SU-DHL-6 (cell line): ENCODE data around the gene UBA5.

Source experiments
- H2AFZ ChIP-seq: fragments of 200-600 bp; sonication (generic); 2 replicates; pipeline ENCODE4 v1.6.1; 2014; ENCODE audit warnings: low read depth, mild to moderate bottlenecking, moderate library complexity, mixed read lengths, antibody characterized with exemption, low read length; ENCODE audit not compliant: severe bottlenecking
- H3F3A ChIP-seq: fragments of 200-600 bp; shearing (Covaris generic); 2 replicates; pipeline ENCODE4 v1.6.0; 2016; ENCODE audit warnings: antibody characterized with exemption, mild to moderate bottlenecking; ENCODE audit not compliant: insufficient read depth
- H3K27ac ChIP-seq: fragments of 200-600 bp; sonication (generic); 2 replicates; pipeline ENCODE4 v1.5.1; 2016; ENCODE audit warnings: low read depth, mild to moderate bottlenecking, low read length, moderate library complexity, mixed read lengths
- H3K27me3 ChIP-seq: fragments of 200-600 bp; sonication (generic), shearing (Covaris generic); 2 replicates; pipeline ENCODE4 v1.6.0; 2014; ENCODE audit warnings: mild to moderate bottlenecking, low read length
- H3K36me3 ChIP-seq: fragments of 200-600 bp; sonication (generic); 2 replicates; pipeline ENCODE4 v1.6.1; 2014; ENCODE audit warnings: mild to moderate bottlenecking, low read length, mixed read lengths
- H3K4me2 ChIP-seq: fragments of 300-600, 200-600 bp; shearing (Covaris generic), sonication (generic); 2 replicates; pipeline ENCODE4 v1.6.0; 2014; ENCODE audit warnings: low read length, low read depth, mild to moderate bottlenecking; ENCODE audit not compliant: poor library complexity, severe bottlenecking
- H3K4me3 ChIP-seq: fragments of 200-600 bp; sonication (generic); 2 replicates; pipeline ENCODE4 v1.5.1; 2014; ENCODE audit warnings: antibody characterized with exemption, low read length, mild to moderate bottlenecking, mixed read lengths; ENCODE audit not compliant: insufficient read depth, poor library complexity, severe bottlenecking
- H3K79me2 ChIP-seq: fragments of 200-600 bp; sonication (generic); 2 replicates; pipeline ENCODE4 v1.6.1; 2014; ENCODE audit warnings: mild to moderate bottlenecking, low read length, moderate library complexity; ENCODE audit not compliant: insufficient read depth
- H3K9ac ChIP-seq: fragments of 200-600 bp; sonication (generic); 2 replicates; pipeline ENCODE4 v1.7.0; 2014; ENCODE audit warnings: mild to moderate bottlenecking, low read length
- H3K9me2 ChIP-seq: fragments of 200-600 bp; sonication (generic); replicated peaks from 2 replicates; pipeline ENCODE4 v1.6.1; 2014; ENCODE audit warnings: low read length; ENCODE audit not compliant: insufficient read depth
- H3K9me3 ChIP-seq: fragments of 200-600 bp; sonication (generic); 2 replicates; pipeline ENCODE4 v1.6.1; 2014; ENCODE audit warnings: low read length, mixed read lengths; ENCODE audit not compliant: insufficient read depth
- H4K20me1 ChIP-seq: fragments of 200-600 bp; sonication (generic); 2 replicates; pipeline ENCODE4 v1.6.1; 2014; ENCODE audit warnings: low read depth, mild to moderate bottlenecking, antibody characterized with exemption, low read length, moderate library complexity, mixed read lengths
- EZH2phosphoT487 ChIP-seq: fragments of 200-600 bp; sonication (generic), shearing (Covaris generic); conservative IDR thresholded peaks from 2 replicates; pipeline ENCODE4 v1.6.1; 2018; ENCODE audit warnings: mild to moderate bottlenecking, antibody characterized with exemption, low read length, moderate library complexity, mixed read lengths
- TF ChIP-seq, protein P1 (sequence below): fragments of 200-600 bp; sonication (generic); IDR thresholded peaks from one replicate; pipeline ENCODE4 v1.5.1; 2017; ENCODE audit warnings: antibody characterized with exemption, mild to moderate bottlenecking, low read length, moderate library complexity; ENCODE audit not compliant: insufficient read depth, poor library complexity, severe bottlenecking

Gene UBA5

DNA sequence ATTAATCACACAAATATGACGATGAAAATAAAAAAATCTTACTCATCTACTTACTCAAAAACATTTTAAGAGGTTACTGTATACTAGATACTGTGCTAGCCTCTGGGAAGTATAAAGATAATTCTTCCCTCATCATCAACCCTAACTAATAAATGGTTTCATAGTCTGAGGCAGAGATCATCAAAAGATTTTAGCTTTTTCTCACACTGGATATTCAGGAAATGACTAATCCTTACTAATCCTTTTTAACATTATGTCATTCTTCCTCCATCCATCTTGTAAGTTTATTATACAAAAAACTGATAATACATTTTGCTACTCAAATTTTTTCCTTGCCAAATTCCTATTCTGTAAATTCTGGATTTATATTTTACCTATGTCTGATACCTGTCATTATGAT lies 30.2 kb upstream of the UBA5 start:
- H3K9me3 ChIP-seq, result no peaks in the 10 kb centered on the region
- H3K9me2 ChIP-seq, result no peaks in the 10 kb centered on the region
- H3K9ac ChIP-seq, result no peak overlapping the region
- TF ChIP-seq, protein P1, sequence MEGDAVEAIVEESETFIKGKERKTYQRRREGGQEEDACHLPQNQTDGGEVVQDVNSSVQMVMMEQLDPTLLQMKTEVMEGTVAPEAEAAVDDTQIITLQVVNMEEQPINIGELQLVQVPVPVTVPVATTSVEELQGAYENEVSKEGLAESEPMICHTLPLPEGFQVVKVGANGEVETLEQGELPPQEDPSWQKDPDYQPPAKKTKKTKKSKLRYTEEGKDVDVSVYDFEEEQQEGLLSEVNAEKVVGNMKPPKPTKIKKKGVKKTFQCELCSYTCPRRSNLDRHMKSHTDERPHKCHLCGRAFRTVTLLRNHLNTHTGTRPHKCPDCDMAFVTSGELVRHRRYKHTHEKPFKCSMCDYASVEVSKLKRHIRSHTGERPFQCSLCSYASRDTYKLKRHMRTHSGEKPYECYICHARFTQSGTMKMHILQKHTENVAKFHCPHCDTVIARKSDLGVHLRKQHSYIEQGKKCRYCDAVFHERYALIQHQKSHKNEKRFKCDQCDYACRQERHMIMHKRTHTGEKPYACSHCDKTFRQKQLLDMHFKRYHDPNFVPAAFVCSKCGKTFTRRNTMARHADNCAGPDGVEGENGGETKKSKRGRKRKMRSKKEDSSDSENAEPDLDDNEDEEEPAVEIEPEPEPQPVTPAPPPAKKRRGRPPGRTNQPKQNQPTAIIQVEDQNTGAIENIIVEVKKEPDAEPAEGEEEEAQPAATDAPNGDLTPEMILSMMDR, result no peak
- TF ChIP-seq EZH2phosphoT487, result no peak
- H3K4me3 ChIP-seq, result no peak overlapping the region
- no peaks in the 10 kb centered on the region for H3K36me3 ChIP-seq
- no peaks in the 10 kb centered on the region for H4K20me1 ChIP-seq
- H3K79me2 ChIP-seq, result no peaks in the 10 kb centered on the region
- H3K27ac ChIP-seq, result no peak overlapping the region
- no peaks in the 10 kb centered on the region for H3F3A ChIP-seq
- no peaks in the 10 kb centered on the region for H3K27me3 ChIP-seq
- no peak overlapping the region for H3K4me2 ChIP-seq
- H2AFZ ChIP-seq, result no peak overlapping the region

- H3K4me3 ChIP-seq, result no peak overlapping the region
- H2AFZ ChIP-seq, result no peak overlapping the region
- no peaks in the 10 kb centered on the region for H3F3A ChIP-seq
- H3K27ac ChIP-seq, result no peak overlapping the region
- no peaks in the 10 kb centered on the region for H4K20me1 ChIP-seq
- no peak for TF ChIP-seq EZH2phosphoT487
- H3K27me3 ChIP-seq, result no peaks in the 10 kb centered on the region
- no peaks in the 10 kb centered on the region for H3K36me3 ChIP-seq
- H3K9me3 ChIP-seq, result no peaks in the 10 kb centered on the region
- no peaks in the 10 kb centered on the region for H3K9me2 ChIP-seq
- no peak overlapping the region for H3K4me2 ChIP-seq
- no peaks in the 10 kb centered on the region for H3K79me2 ChIP-seq
- no peak overlapping the region for H3K9ac ChIP-seq
Measured at GRCh38 chr3:132630612-132631011, 29.5 kb upstream of the UBA5 start.

GRCh38 chr3:132635052-132635451 lies 25.1 kb upstream of the UBA5 start:
- TF ChIP-seq EZH2phosphoT487, result no peak
- TF ChIP-seq, protein P1, result no peak
- no peaks in the 10 kb centered on the region for H3K9me3 ChIP-seq
- H3K9me2 ChIP-seq, result no peaks in the 10 kb centered on the region
- H3K9ac ChIP-seq, result no peak overlapping the region
- no peaks in the 10 kb centered on the region for H4K20me1 ChIP-seq
- H2AFZ ChIP-seq, result no peak overlapping the region
- no peaks in the 10 kb centered on the region for H3K27me3 ChIP-seq
- 0 out of 2 replicates have a peak, but pooled peaks cover 8% of the 10 kb centered on the region for H3K36me3 ChIP-seq
- no peak overlapping the region for H3K27ac ChIP-seq
- H3K4me2 ChIP-seq, result no peak overlapping the region
- H3K79me2 ChIP-seq, result no peaks in the 10 kb centered on the region
- no peaks in the 10 kb centered on the region for H3F3A ChIP-seq
- H3K4me3 ChIP-seq, result no peak overlapping the region

DNA sequence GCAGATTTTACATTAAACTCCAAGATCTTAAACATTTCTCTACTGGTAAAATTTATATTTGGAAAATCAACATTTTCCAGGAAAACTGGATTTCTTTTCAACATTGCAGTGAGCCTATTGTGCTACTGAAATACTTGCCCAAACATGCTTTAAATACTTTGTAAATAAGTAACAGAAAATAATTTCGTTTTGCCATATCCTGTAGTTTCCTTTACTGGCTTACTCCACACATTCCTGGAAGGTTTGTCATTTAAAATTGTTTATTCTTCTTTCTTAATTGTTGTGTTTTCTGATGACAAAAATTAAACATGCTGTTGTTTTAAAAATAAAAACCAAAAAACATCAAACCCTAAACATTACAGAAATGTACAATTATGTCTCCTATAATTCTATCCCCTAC lies 22.5 kb upstream of the UBA5 start:
- Histone ChIP-seq H3K36me3 (0 out of 2 replicates have a peak, but pooled peaks cover 8% of the 10 kb centered on the region), H4K20me1 (no peaks in the 10 kb centered on the region), H3K79me2 (no peaks in the 10 kb centered on the region), H3K4me2 (no peak overlapping the region), H3F3A (0 out of 2 replicates have a peak, but pooled peaks cover 4% of the 10 kb centered on the region), H3K4me3 (no peak overlapping the region), H3K27me3 (no peaks in the 10 kb centered on the region), H3K9ac (no peak overlapping the region), H3K9me2 (no peaks in the 10 kb centered on the region), H3K27ac (no peak overlapping the region), H2AFZ (no peak overlapping the region), H3K9me3 (no peaks in the 10 kb centered on the region)
- TF ChIP-seq, protein P1, result no peak
- no peak for TF ChIP-seq EZH2phosphoT487
